HK-2 (cell line): ENCODE measurements around the gene CXXC5.
A peak's percentile ranks its signal among the peaks of the same experiment; 100 is the strongest.
"Not testable (repeated sequence)": the region's sequence is repeated elsewhere in the genome, so short reads cannot be mapped to it uniquely, and the experiment has no call there.

ENCODE experiments used
- DNase-seq: peaks from one replicate; pipeline ENCODE4 v3.0.0-alpha.2; 2018; ENCODE audit not compliant: unreplicated experiment

Gene CXXC5

GRCh38 chr5:139648205-139649081 is at the start of gene CXXC5:
CXXC5 (plus strand) TSS chr5:139648349; CDS start chr5:139680524, 32,175 bp downstream.
- peak; percentile 73 for DNase-seq

GRCh38 chr5:139598601-139598965 is 49.6 kb upstream of the CXXC5 start:
- not testable (repeated sequence) for DNase-seq

GRCh38 chr5:139600336-139600949 is 47.7 kb upstream of the CXXC5 start:
- no peak for DNase-seq

GRCh38 chr5:139601429-139601828 is 46.7 kb upstream of the CXXC5 start:
- DNase-seq, result no peak

- DNase-seq, result not testable (repeated sequence)
Observed at GRCh38 chr5:139601948-139602347, 46.2 kb upstream of the CXXC5 start.

GRCh38 chr5:139605887-139606286 is 42.3 kb upstream of the CXXC5 start:
- DNase-seq, result no peak

GRCh38 chr5:139611703-139612584 is 36.2 kb upstream of the CXXC5 start:
- no peak for DNase-seq

- DNase-seq, result no peak
Observed at GRCh38 chr5:139619861-139620260, 28.3 kb upstream of the CXXC5 start.

GRCh38 chr5:139625398-139625797 is 22.8 kb upstream of the CXXC5 start:
- DNase-seq, result not testable (repeated sequence)

GRCh38 chr5:139630855-139631254 is 17.3 kb upstream of the CXXC5 start:
- no peak for DNase-seq

- DNase-seq, result no peak
Observed at GRCh38 chr5:139631520-139632165, 16.5 kb upstream of the CXXC5 start.

GRCh38 chr5:139633295-139634027 is 14.7 kb upstream of the CXXC5 start:
- peak; percentile 67 for DNase-seq

- no peak for DNase-seq
Observed at GRCh38 chr5:139634028-139634325, 14.2 kb upstream of the CXXC5 start.

- no peak for DNase-seq
Observed at GRCh38 chr5:139634541-139634940, 13.6 kb upstream of the CXXC5 start.

GRCh38 chr5:139635191-139635590 is 13.0 kb upstream of the CXXC5 start:
- no peak for DNase-seq

- peak; percentile 86 for DNase-seq
Observed at GRCh38 chr5:139635606-139636206, 12.4 kb upstream of the CXXC5 start.

GRCh38 chr5:139636207-139636792 is 11.8 kb upstream of the CXXC5 start:
- no peak for DNase-seq

- no peak for DNase-seq
Observed at GRCh38 chr5:139636975-139637408, 11.2 kb upstream of the CXXC5 start.

- peak; percentile 72 for DNase-seq
Observed at GRCh38 chr5:139637438-139638089, 10.6 kb upstream of the CXXC5 start.
